ENCODE data around the gene CRABP2.

Gene CRABP2

DNA sequence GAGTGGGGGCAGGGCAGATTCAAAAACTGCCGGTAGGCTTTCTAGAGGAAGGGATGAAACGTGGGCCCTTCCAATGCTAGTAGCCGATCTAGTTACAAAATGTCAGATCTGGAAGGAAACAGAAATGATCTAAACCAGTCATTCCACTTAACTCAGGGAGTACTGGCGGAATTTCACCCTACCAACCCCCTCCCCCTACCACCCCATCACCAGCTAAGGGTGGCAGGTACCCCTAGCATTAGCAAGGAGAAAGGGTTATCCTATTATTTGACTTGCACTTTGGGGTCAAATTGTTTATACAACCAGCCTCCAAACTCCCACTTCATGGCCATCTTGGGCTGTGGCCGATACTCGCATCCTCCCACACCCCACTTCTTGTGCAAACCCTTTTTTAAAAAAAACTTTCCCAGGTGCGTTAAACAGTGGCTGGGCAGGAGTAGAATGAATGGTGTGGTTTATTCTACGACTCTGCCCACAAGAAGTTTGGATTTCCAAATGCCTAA lies 36.1 kb upstream of the CRABP2 start:
- Histone ChIP-seq H3K27me3 (ENCODE audit: control insufficient read depth, insufficient read depth, low read length) (no peaks in the 10 kb centered on the region), H3K9me3 (ENCODE audit: control insufficient read depth, insufficient read depth, low read length) (no peaks in the 10 kb centered on the region), H3K27ac (ENCODE audit: low read length) (no peak overlapping the region), H3K4me3 (ENCODE audit: low read length) (no peak overlapping the region), H3K4me1 (ENCODE audit: control insufficient read depth, insufficient read depth, low read length) (peaks cover 3% of the 10 kb centered on the region; the same call in 1 of the 2 replicates), H3K36me3 (ENCODE audit: control insufficient read depth, insufficient read depth, low read length) (peaks cover 17% of the 10 kb centered on the region; the same call in 1 of the 2 replicates)
- WGBS (ENCODE audit: insufficient coverage, insufficient read length): no CpG with 5 or more reads among the region's 8 CpGs
- no peak for DNase-seq (ENCODE audit: low read depth, low spot score)

- H3K4me3 ChIP-seq (ENCODE audit: low read length): peak within 1 kb of the TSS; percentile 50; the same call in 1 of the 2 replicates
- H3K36me3 ChIP-seq (ENCODE audit: control insufficient read depth, insufficient read depth, low read length): peaks cover 17% of the 10 kb centered on the region; the same call in 1 of the 2 replicates
- no peak within 1 kb of the TSS for H3K27ac ChIP-seq (ENCODE audit: low read length)
- H3K4me1 ChIP-seq (ENCODE audit: control insufficient read depth, insufficient read depth, low read length): peaks cover 2% of the 10 kb centered on the region; the same call in 1 of the 2 replicates
- no peaks in the 10 kb centered on the region for H3K27me3 ChIP-seq (ENCODE audit: control insufficient read depth, insufficient read depth, low read length)
- DNase-seq (ENCODE audit: low read depth, low spot score): peak; percentile 100
- no CpG with 5 or more reads among the region's 38 CpGs for WGBS (ENCODE audit: insufficient coverage, insufficient read length)
- no peaks in the 10 kb centered on the region for H3K9me3 ChIP-seq (ENCODE audit: control insufficient read depth, insufficient read depth, low read length)
Observed at GRCh38 chr1:156740741-156741480, 35.5 kb upstream of the CRABP2 start, which contains the start of gene MRPL24. MRPL24 (minus strand) TSS chr1:156741088; CDS start chr1:156738704, 2,384 bp downstream.

DNA sequence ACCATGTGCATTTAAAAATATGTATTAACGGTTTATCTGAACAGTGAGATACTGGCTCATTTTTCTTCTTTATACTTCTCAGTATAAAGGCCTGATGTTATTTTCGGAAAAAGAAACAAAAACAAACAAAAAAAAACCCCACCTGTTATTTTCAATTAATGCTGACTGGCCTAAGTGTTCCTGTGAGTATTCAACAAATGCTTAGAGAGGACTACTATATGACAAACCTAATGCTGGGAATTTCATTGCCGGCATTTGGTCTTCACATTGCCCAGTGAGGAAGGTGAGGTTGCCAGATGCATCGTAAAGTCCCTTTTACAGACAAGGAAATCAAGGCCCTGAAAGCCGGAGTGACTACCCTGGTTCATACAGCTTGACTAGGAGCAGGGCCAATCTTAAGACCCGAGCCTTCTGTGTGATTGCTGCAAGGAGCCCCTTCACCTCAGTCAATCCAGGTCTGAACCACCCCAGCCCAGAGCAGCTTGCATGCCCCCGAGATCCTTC lies 34.9 kb upstream of the CRABP2 start:
- no peak overlapping the region for H3K27ac ChIP-seq (ENCODE audit: low read length)
- peak overlapping the region; percentile 50; the same call in 1 of the 2 replicates for H3K4me3 ChIP-seq (ENCODE audit: low read length)
- no peaks in the 10 kb centered on the region for H3K27me3 ChIP-seq (ENCODE audit: control insufficient read depth, insufficient read depth, low read length)
- no peaks in the 10 kb centered on the region; the same call in 1 of the 2 replicates for H3K4me1 ChIP-seq (ENCODE audit: control insufficient read depth, insufficient read depth, low read length)
- no peaks in the 10 kb centered on the region for H3K9me3 ChIP-seq (ENCODE audit: control insufficient read depth, insufficient read depth, low read length)
- H3K36me3 ChIP-seq (ENCODE audit: control insufficient read depth, insufficient read depth, low read length): peaks cover 17% of the 10 kb centered on the region; the same call in 1 of the 2 replicates
- WGBS (ENCODE audit: insufficient coverage, insufficient read length): no CpG with 5 or more reads among the region's 7 CpGs
- DNase-seq (ENCODE audit: low read depth, low spot score): no peak

GRCh38 chr1:156738916-156739315 lies 33.5 kb upstream of the CRABP2 start:
- no peak overlapping the region for H3K4me3 ChIP-seq (ENCODE audit: low read length)
- peaks cover 13% of the 10 kb centered on the region for H3K36me3 ChIP-seq (ENCODE audit: control insufficient read depth, insufficient read depth, low read length)
- no peak for DNase-seq (ENCODE audit: low read depth, low spot score)
- H3K4me1 ChIP-seq (ENCODE audit: control insufficient read depth, insufficient read depth, low read length): no peaks in the 10 kb centered on the region; the same call in 1 of the 2 replicates
- WGBS (ENCODE audit: insufficient coverage, insufficient read length): no CpG with 5 or more reads among the region's 2 CpGs
- H3K27ac ChIP-seq (ENCODE audit: low read length): no peak overlapping the region
- H3K27me3 ChIP-seq (ENCODE audit: control insufficient read depth, insufficient read depth, low read length): no peaks in the 10 kb centered on the region
- no peaks in the 10 kb centered on the region for H3K9me3 ChIP-seq (ENCODE audit: control insufficient read depth, insufficient read depth, low read length)

GRCh38 chr1:156738407-156738806 lies 33.0 kb upstream of the CRABP2 start:
- Histone ChIP-seq H3K27me3 (ENCODE audit: control insufficient read depth, insufficient read depth, low read length) (no peaks in the 10 kb centered on the region), H3K4me3 (ENCODE audit: low read length) (no peak overlapping the region), H3K27ac (ENCODE audit: low read length) (no peak overlapping the region), H3K36me3 (ENCODE audit: control insufficient read depth, insufficient read depth, low read length) (peaks cover 12% of the 10 kb centered on the region), H3K4me1 (ENCODE audit: control insufficient read depth, insufficient read depth, low read length) (no peaks in the 10 kb centered on the region; the same call in 1 of the 2 replicates), H3K9me3 (ENCODE audit: control insufficient read depth, insufficient read depth, low read length) (no peaks in the 10 kb centered on the region)
- WGBS (ENCODE audit: insufficient coverage, insufficient read length): no CpG with 5 or more reads among the region's 10 CpGs
- no peak for DNase-seq (ENCODE audit: low read depth, low spot score)

- no CpG with 5 or more reads among the region's 20 CpGs for WGBS (ENCODE audit: insufficient coverage, insufficient read length)
- H3K4me1 ChIP-seq (ENCODE audit: control insufficient read depth, insufficient read depth, low read length): no peaks in the 10 kb centered on the region
- DNase-seq (ENCODE audit: low read depth, low spot score): no peak
- H3K4me3 ChIP-seq (ENCODE audit: low read length): no peak overlapping the region
- no peaks in the 10 kb centered on the region for H3K27me3 ChIP-seq (ENCODE audit: control insufficient read depth, insufficient read depth, low read length)
- no peaks in the 10 kb centered on the region for H3K9me3 ChIP-seq (ENCODE audit: control insufficient read depth, insufficient read depth, low read length)
- no peak overlapping the region for H3K27ac ChIP-seq (ENCODE audit: low read length)
- H3K36me3 ChIP-seq (ENCODE audit: control insufficient read depth, insufficient read depth, low read length): peaks cover 8% of the 10 kb centered on the region
Observed at GRCh38 chr1:156733989-156734584, 28.7 kb upstream of the CRABP2 start.

DNA sequence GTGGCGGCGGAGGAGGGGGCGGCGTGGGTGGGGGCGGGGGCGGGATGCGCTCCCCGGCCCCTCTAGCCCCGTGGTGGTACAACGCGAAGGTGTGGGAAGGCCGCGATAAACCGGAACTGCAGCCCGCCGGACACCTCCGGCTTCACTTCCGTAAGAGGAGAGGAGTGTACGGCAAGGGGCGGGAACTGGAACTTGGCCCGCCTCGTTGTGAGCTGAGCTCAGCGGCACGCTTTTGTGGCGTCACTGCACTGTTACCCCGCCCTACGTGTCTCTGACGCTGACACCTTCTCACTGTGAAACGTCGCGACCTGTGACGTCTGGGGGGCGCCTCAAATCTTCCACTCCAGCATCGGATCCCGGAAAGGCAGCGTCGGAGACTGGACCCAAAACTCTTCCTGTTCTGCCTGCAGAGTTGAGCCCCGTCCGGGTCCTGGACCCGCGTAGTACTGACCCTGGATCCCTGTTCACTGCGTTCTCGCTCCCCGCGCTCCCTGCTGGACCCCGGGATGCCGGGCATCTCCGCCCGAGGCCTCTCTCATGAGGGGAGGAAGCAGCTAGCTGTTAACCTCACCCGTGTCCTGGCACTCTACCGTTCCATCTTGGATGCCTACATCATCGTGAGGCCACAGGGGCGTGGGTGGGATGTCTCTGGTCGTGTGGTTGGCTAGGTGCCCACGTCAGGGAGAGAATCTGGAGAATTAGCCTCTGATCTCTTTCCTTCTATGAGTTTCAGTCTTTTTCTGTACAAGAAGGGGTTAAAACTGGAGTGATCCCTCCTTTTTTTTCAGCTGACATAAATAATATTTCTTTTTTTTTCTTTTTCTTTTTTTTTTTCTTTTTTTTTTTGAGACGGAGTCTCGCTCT lies 23.4 kb upstream of the CRABP2 start, which contains the start of gene ISG20L2:
Gene ISG20L2, minus strand, starts transcription at position 168 of the 864 bp plus-strand sequence. CDS start 1,114 bp downstream, outside the sequence.
- Histone ChIP-seq H3K27ac (ENCODE audit: low read length) (no peak within 1 kb of the TSS), H3K36me3 (ENCODE audit: control insufficient read depth, insufficient read depth, low read length) (peaks cover 6% of the 10 kb centered on the region), H3K27me3 (ENCODE audit: control insufficient read depth, insufficient read depth, low read length) (no peaks in the 10 kb centered on the region), H3K4me1 (ENCODE audit: control insufficient read depth, insufficient read depth, low read length) (peaks cover 5% of the 10 kb centered on the region; the same call in 1 of the 2 replicates), H3K9me3 (ENCODE audit: control insufficient read depth, insufficient read depth, low read length) (no peaks in the 10 kb centered on the region), H3K4me3 (ENCODE audit: low read length) (peak within 1 kb of the TSS; percentile 97)
- DNase-seq (ENCODE audit: low read depth, low spot score): no peak
- no CpG with 5 or more reads among the region's 57 CpGs for WGBS (ENCODE audit: insufficient coverage, insufficient read length)

- no peaks in the 10 kb centered on the region for H3K27me3 ChIP-seq (ENCODE audit: control insufficient read depth, insufficient read depth, low read length)
- H3K27ac ChIP-seq (ENCODE audit: low read length): no peak within 1 kb of the TSS
- no CpG with 5 or more reads among the region's 46 CpGs for WGBS (ENCODE audit: insufficient coverage, insufficient read length)
- H3K4me1 ChIP-seq (ENCODE audit: control insufficient read depth, insufficient read depth, low read length): peaks cover 5% of the 10 kb centered on the region; the same call in 1 of the 2 replicates
- H3K9me3 ChIP-seq (ENCODE audit: control insufficient read depth, insufficient read depth, low read length): no peaks in the 10 kb centered on the region
- peaks cover 10% of the 10 kb centered on the region; the same call in 1 of the 2 replicates for H3K36me3 ChIP-seq (ENCODE audit: control insufficient read depth, insufficient read depth, low read length)
- peak within 1 kb of the TSS; percentile 97 for H3K4me3 ChIP-seq (ENCODE audit: low read length)
- DNase-seq (ENCODE audit: low read depth, low spot score): no peak
Observed at GRCh38 chr1:156727926-156728598, 22.7 kb upstream of the CRABP2 start, which contains the start of gene METTL25B. METTL25B (plus strand) TSS chr1:156728469; CDS start chr1:156729105, 636 bp downstream.

DNA sequence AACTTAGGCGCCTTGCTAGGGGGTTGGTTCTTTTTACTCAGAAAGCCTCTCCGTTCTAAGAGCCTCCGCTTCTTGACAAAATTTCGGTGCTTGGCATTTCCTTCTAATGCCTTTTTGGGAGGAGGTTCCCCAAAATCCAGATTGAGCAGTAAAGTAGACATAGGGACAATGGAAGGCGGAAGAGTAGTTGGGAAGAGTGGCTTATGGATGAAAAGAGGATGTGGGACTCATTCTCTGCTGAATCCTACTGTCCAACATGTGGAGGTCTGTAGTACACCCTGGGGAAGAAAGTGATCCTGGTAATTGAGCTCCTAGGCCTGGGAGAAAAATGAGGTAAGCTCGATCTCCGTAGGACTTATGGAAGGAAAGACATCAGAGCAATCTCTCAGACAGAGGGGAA lies 22.1 kb upstream of the CRABP2 start:
- no peak overlapping the region for H3K27ac ChIP-seq (ENCODE audit: low read length)
- no CpG with 5 or more reads among the region's 7 CpGs for WGBS (ENCODE audit: insufficient coverage, insufficient read length)
- H3K4me1 ChIP-seq (ENCODE audit: control insufficient read depth, insufficient read depth, low read length): peaks cover 5% of the 10 kb centered on the region; the same call in 1 of the 2 replicates

More for the DNA sequence above, 22.1 kb upstream of the CRABP2 start:
- peaks cover 14% of the 10 kb centered on the region; the same call in 1 of the 2 replicates for H3K36me3 ChIP-seq (ENCODE audit: control insufficient read depth, insufficient read depth, low read length)
- no peaks in the 10 kb centered on the region for H3K9me3 ChIP-seq (ENCODE audit: control insufficient read depth, insufficient read depth, low read length)
- no peaks in the 10 kb centered on the region for H3K27me3 ChIP-seq (ENCODE audit: control insufficient read depth, insufficient read depth, low read length)
- no peak for DNase-seq (ENCODE audit: low read depth, low spot score)
- H3K4me3 ChIP-seq (ENCODE audit: low read length): peak overlapping the region; percentile 97; the same call in 1 of the 2 replicates

All from iPS DF 6.9 (cell line).